GM10248 (cell line): ENCODE results near the gene TMEM132C.

ENCODE experiments used
- CTCF ChIA-PET: fragments of 300-600 bp; sonication (Branson Sonifier 250); formaldehyde crosslinking; extraction: SDS; loops from one replicate; lab custom pipeline; 2021; ENCODE audit warnings: antibody characterized with exemption; lab: Yijun Ruan, JAX
- POLR2A ChIA-PET: fragments of 350-650 bp; sonication (Branson Sonifier 250); formaldehyde crosslinking; extraction: SDS; loops from one replicate; lab custom pipeline; 2020; ENCODE audit warnings: antibody characterized with exemption; lab: Yijun Ruan, JAX
- DNase-seq: peaks from one replicate; pipeline ENCODE4 v3.0.0; 2012; ENCODE audit errors: extremely low spot score
- CTCF ChIP-seq: IDR thresholded peaks from 2 replicates; pipeline ENCODE4 v1.5.1; 2012; ENCODE audit warnings: mild to moderate bottlenecking, low read depth; ENCODE audit errors: extremely low read depth, missing control alignments, control extremely low read depth

TMEM132C gene

GRCh38 chr12:128408669-128409068 is 141.7 kb downstream of the TMEM132C start:
- ChIA-PET CTCF (no interaction called here), POLR2A (no interaction called here)
- no peak for DNase-seq
- TF ChIP-seq CTCF, result no peak

GRCh38 chr12:128415036-128415560 is 148.1 kb downstream of the TMEM132C start:
- TF ChIP-seq CTCF, result no peak
- POLR2A ChIA-PET, result no interaction called here
- CTCF ChIA-PET, result no interaction called here
- no peak for DNase-seq

- POLR2A ChIA-PET, result no interaction called here
- DNase-seq, result no peak
- no peak for TF ChIP-seq CTCF
- CTCF ChIA-PET, result no interaction called here
These were observed 152.0 kb downstream of the TMEM132C start for GRCh38 chr12:128418944-128419343.

GRCh38 chr12:128420163-128420562 is 153.2 kb downstream of the TMEM132C start:
- CTCF ChIA-PET, result interaction anchor here (1.5 kb wide), 1 partner anchor 21 kb away, joined by 7 read pairs; no protein-coding TSS in a partner anchor
- no peak for DNase-seq
- TF ChIP-seq CTCF, result no peak
- POLR2A ChIA-PET, result no interaction called here

GRCh38 chr12:128421375-128421774 is 154.4 kb downstream of the TMEM132C start:
- TF ChIP-seq CTCF, result no peak
- CTCF ChIA-PET, result no interaction called here
- POLR2A ChIA-PET, result no interaction called here
- DNase-seq, result no peak

- ChIA-PET CTCF (no interaction called here), POLR2A (no interaction called here)
- TF ChIP-seq CTCF, result no peak
- no peak for DNase-seq
These were observed 156.2 kb downstream of the TMEM132C start for GRCh38 chr12:128423205-128423604.
